Stimulated activated CD4-positive, alpha-beta T cell treated with anti-CD3 and anti-CD28 coated beads, Interleukin-4, amount 100 ng/mL, for 48 hours (primary cell): ENCODE data around the gene TXLNB.

Source experiments
- DNase-seq, 2 donors: peaks; one replicate each; pipeline ENCODE4 v3.0.0-alpha.2; 2020; ENCODE audit warnings: low read depth in 2 of 2

Gene TXLNB

GRCh38 chr6:139271056-139271455 is 20.7 kb downstream of the TXLNB start:
- DNase-seq = no peak

GRCh38 chr6:139270249-139270648 is 21.5 kb downstream of the TXLNB start:
- no peak for DNase-seq

GRCh38 chr6:139265512-139266190 is 26.1 kb downstream of the TXLNB start:
- no peak for DNase-seq

GRCh38 chr6:139262519-139263300 is 29.1 kb downstream of the TXLNB start:
- DNase-seq = peak in 1 of 2 donors; percentile 8

GRCh38 chr6:139257821-139258398 is 33.9 kb downstream of the TXLNB start:
- DNase-seq = no peak

- DNase-seq = no peak
Measured at GRCh38 chr6:139257291-139257690, 34.5 kb downstream of the TXLNB start.

- no peak for DNase-seq
Measured at GRCh38 chr6:139256087-139256486, 35.7 kb downstream of the TXLNB start.

GRCh38 chr6:139254196-139254595 is 37.6 kb downstream of the TXLNB start:
- no peak for DNase-seq

GRCh38 chr6:139253656-139254055 is 38.1 kb downstream of the TXLNB start:
- no peak for DNase-seq

GRCh38 chr6:139251691-139252390 is 40.0 kb downstream of the TXLNB start:
- DNase-seq = no peak

GRCh38 chr6:139251045-139251690 is 40.6 kb downstream of the TXLNB start:
- no peak for DNase-seq

- peak; percentile 38 to 40 for DNase-seq
Measured at GRCh38 chr6:139250296-139251044, 41.3 kb downstream of the TXLNB start.

- DNase-seq = peak in 1 of 2 donors; percentile 31
Measured at GRCh38 chr6:139249395-139249794, 42.4 kb downstream of the TXLNB start.

- DNase-seq = no peak
Measured at GRCh38 chr6:139248911-139249310, 42.9 kb downstream of the TXLNB start.

- no peak for DNase-seq
Measured at GRCh38 chr6:139247618-139248017, 44.2 kb downstream of the TXLNB start.

- no peak for DNase-seq
Measured at GRCh38 chr6:139243536-139243935, 48.3 kb downstream of the TXLNB start.

- no peak for DNase-seq
Measured at GRCh38 chr6:139242457-139243240, 49.1 kb downstream of the TXLNB start.

GRCh38 chr6:139240161-139241010 is 51.4 kb downstream of the TXLNB start:
- DNase-seq = no peak

- DNase-seq = no peak
Measured at GRCh38 chr6:139239064-139239463, 52.7 kb downstream of the TXLNB start.
